ENCODE data around the gene AMZ1.

The AMZ1 gene

DNA sequence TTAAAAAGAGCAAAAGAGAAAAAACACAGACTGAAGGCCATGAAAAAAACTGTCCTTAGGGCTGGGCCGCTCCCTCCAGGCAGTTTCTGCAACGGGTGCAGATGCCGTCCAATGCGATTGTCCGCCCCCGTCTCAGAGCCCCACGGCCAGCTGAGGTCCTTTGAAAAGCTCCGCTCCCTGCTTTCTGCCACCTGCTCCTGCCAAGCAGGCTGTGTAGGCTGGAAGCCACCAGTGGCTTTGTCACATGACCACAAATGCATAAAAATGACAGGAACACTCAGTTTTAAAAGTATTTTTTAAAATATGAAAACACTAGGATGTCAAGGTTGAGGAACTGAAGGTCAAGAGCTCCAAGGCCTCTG, 71.7 kb downstream of the AMZ1 start:
- TF ChIP-seq, protein P1, sequence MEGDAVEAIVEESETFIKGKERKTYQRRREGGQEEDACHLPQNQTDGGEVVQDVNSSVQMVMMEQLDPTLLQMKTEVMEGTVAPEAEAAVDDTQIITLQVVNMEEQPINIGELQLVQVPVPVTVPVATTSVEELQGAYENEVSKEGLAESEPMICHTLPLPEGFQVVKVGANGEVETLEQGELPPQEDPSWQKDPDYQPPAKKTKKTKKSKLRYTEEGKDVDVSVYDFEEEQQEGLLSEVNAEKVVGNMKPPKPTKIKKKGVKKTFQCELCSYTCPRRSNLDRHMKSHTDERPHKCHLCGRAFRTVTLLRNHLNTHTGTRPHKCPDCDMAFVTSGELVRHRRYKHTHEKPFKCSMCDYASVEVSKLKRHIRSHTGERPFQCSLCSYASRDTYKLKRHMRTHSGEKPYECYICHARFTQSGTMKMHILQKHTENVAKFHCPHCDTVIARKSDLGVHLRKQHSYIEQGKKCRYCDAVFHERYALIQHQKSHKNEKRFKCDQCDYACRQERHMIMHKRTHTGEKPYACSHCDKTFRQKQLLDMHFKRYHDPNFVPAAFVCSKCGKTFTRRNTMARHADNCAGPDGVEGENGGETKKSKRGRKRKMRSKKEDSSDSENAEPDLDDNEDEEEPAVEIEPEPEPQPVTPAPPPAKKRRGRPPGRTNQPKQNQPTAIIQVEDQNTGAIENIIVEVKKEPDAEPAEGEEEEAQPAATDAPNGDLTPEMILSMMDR (IDR thresholded peaks at IDR 0.05), result no peak
- Histone ChIP-seq H3K4me2 (ENCODE audit: low read length) (no peak overlapping the region), H3K36me3 (ENCODE audit: control insufficient read depth, insufficient read depth, low read length) (no peaks in the 10 kb centered on the region), H3K27ac (no peak overlapping the region), H3K9me3 (ENCODE audit: control insufficient read depth, low read length) (no peaks in the 10 kb centered on the region), H3K27me3 (ENCODE audit: control insufficient read depth, insufficient read depth, low read length) (no peaks in the 10 kb centered on the region), H3K79me2 (peaks cover 2% of the 10 kb centered on the region), H3K9ac (no peak overlapping the region), H2AFZ (no peak overlapping the region), H3K4me3 (ENCODE audit: low read depth, low read length) (no peak overlapping the region), H3K4me1 (peaks cover 6% of the 10 kb centered on the region)

DNA sequence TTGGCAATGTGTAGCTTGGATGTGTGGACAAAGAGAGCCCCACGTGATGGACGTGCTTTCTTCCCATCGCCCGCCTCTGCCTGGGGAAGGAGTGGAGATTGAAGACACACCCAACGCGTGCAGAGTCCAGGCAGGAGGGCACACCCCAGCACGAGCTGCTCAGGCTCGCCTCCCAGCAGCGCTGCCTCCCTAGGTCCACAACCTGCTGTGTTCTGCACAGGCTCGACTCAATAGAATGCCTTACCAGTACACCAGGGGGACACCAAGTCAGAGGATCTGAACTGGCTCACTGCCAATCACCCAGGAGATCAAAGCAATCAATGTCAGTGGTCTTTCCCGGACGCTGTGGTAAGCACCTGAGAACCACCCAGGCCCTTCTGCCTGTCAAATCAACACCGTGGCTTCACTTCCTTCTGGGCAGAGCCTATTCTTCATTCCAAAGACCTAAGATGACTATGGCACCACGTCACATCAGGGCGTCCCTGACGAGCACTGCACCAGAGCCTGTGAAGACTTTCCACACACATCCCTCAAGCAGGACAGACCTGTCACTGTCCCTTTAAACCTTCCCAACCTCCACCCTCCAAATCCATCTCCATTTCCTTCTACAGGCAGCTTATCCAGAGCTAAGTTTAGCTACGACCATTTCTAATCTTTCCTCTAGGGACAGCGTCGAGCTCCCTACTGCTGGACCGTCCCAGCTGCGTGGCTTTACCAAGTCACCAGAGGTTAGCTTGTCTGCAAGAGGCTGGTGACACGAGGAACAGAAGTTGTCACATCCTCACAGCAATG, 72.3 kb downstream of the AMZ1 start:
- Histone ChIP-seq H2AFZ (no peak overlapping the region), H3K27ac (peak overlapping the region; percentile 15), H3K79me2 (no peaks in the 10 kb centered on the region), H3K4me1 (peaks cover 6% of the 10 kb centered on the region), H3K4me2 (ENCODE audit: low read length) (no peak overlapping the region), H3K27me3 (ENCODE audit: control insufficient read depth, insufficient read depth, low read length) (no peaks in the 10 kb centered on the region), H3K9ac (no peak overlapping the region), H3K4me3 (ENCODE audit: low read depth, low read length) (no peak overlapping the region), H3K9me3 (ENCODE audit: control insufficient read depth, low read length) (no peaks in the 10 kb centered on the region), H3K36me3 (ENCODE audit: control insufficient read depth, insufficient read depth, low read length) (no peaks in the 10 kb centered on the region)
- TF ChIP-seq, protein P1 (IDR thresholded peaks at IDR 0.05), result peak; percentile 20

DNA sequence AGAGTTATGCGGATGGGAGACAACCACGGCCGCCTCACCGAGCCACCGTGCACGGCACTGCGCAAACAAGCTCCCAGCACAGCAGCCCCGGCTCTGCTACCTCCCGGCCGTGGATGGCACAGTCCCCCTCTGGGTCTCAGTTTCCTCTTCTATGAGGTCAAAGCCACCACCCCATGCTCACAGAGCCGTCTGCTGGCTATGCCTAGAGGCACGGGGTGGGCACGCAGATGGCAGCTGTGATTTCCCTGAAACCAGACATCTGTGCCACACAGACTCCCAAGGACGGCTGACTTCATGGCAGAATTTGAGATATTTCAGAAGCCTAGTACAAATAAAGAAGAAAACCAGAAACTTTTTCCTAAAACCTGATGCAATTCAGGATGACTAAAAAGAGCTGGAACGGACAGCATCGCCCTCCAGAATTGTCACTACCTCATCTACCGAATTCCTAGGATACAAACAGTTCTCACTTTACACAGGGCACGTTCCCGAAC, 73.2 kb downstream of the AMZ1 start:
- H3K79me2 ChIP-seq, result no peaks in the 10 kb centered on the region
- TF ChIP-seq, protein P1 (IDR thresholded peaks at IDR 0.05), result no peak
- H3K4me2 ChIP-seq (ENCODE audit: low read length), result no peak overlapping the region
- H3K4me1 ChIP-seq, result peaks cover 6% of the 10 kb centered on the region
- H2AFZ ChIP-seq, result no peak overlapping the region
- no peak overlapping the region for H3K4me3 ChIP-seq (ENCODE audit: low read depth, low read length)
- no peak overlapping the region for H3K27ac ChIP-seq
- no peak overlapping the region for H3K9ac ChIP-seq
- no peaks in the 10 kb centered on the region for H3K9me3 ChIP-seq (ENCODE audit: control insufficient read depth, low read length)
- no peaks in the 10 kb centered on the region for H3K36me3 ChIP-seq (ENCODE audit: control insufficient read depth, insufficient read depth, low read length)
- H3K27me3 ChIP-seq (ENCODE audit: control insufficient read depth, insufficient read depth, low read length), result no peaks in the 10 kb centered on the region

DNA sequence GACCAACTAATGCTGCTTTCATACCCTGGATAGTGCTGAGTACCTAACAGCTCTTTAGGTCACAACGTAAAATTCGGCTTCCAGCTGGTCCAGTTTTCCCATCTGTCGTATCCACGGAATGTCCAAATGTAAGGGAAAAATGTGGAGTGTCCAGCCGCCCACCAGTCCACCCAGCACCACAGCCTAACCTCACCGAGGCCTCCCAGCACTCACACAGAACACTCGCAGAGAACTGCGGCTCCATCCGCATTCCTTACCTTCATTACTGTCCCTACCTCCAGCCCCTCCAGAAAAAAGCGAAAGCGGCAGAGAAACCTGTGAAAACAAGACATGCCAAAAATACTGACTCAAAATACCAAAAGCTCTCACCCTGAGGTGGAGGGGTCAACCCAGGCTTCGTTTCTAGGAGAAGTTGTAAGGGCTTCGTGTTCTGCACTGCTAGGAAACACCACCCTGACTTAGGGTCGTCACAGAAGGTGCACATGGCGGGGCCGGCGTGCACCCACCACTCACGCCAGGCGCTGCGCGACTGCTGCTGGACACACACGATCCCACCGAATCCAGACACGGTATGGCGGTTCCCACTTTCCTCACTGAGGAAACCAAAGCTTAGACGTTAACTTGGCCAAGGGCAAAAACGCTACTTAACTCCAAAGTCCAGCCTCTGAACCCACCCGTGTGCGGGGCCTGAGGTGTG, 73.9 kb downstream of the AMZ1 start:
- H3K4me2 ChIP-seq (ENCODE audit: low read length), result no peak overlapping the region
- H3K27ac ChIP-seq, result peak overlapping the region; percentile 34
- no peaks in the 10 kb centered on the region for H3K79me2 ChIP-seq
- H3K4me3 ChIP-seq (ENCODE audit: low read depth, low read length), result no peak overlapping the region
- no peaks in the 10 kb centered on the region for H3K9me3 ChIP-seq (ENCODE audit: control insufficient read depth, low read length)
- no peaks in the 10 kb centered on the region for H3K36me3 ChIP-seq (ENCODE audit: control insufficient read depth, insufficient read depth, low read length)
- H2AFZ ChIP-seq, result no peak overlapping the region
- H3K27me3 ChIP-seq (ENCODE audit: control insufficient read depth, insufficient read depth, low read length), result no peaks in the 10 kb centered on the region
- H3K9ac ChIP-seq, result no peak overlapping the region
- TF ChIP-seq, protein P1 (IDR thresholded peaks at IDR 0.05), result no peak
- H3K4me1 ChIP-seq, result peaks cover 6% of the 10 kb centered on the region
